Adrenal gland (tissue), 12 donors: ENCODE data around the gene CYSTM1. TPM values are rescaled to one million over a fixed set of nuclear protein-coding genes. Genes with fewer than 3 reads are reported as not detected.
"Not testable (repeated sequence)": the region's sequence is repeated elsewhere in the genome, so short reads cannot be mapped to it uniquely, and the experiment has no call there.

ENCODE experiments used
- DNase-seq, 7 donors: peaks; one replicate each; pipeline ENCODE4 v3.0.0-alpha.2; 2019 to 2020
- H3K27ac ChIP-seq, 5 donors: fragments of 200-600 bp; sonication (generic) in 4 of 5; 1 replicate in 3 of 5; 2 replicates in 2 of 5; pipeline versions ENCODE4 v1.5.1 to v1.8.0; 2016 to 2020; ENCODE audit warnings: mild to moderate bottlenecking in 1 of 5
- H3K27me3 ChIP-seq: fragments of 200-600 bp; 2 replicates; pipeline ENCODE4 v1.8.0; 2021
- H3K36me3 ChIP-seq, 2 donors: fragments of 200-600 bp; replicated peaks in 1 of 2; 1 replicate in 1 of 2; 2 replicates in 1 of 2; pipeline versions ENCODE4 v1.5.1 to v1.8.0; 2018 to 2022
- H3K4me1 ChIP-seq, 2 donors: fragments of 200-600 bp; replicated peaks in 1 of 2; 1 replicate in 1 of 2; 2 replicates in 1 of 2; pipeline versions ENCODE4 v1.5.1 to v1.8.0; 2018 to 2021
- H3K4me3 ChIP-seq, 4 donors: fragments of 200-600 bp; sonication (generic) in 3 of 4; one replicate each; pipeline ENCODE4 v1.5.1; 2016 to 2018
- H3K9me3 ChIP-seq, 3 donors: fragments of 200-600 bp; sonication (generic) in 1 of 3; replicated peaks in 1 of 3; 1 replicate in 2 of 3; 2 replicates in 1 of 3; pipeline versions ENCODE4 v1.5.1 to v1.8.0; 2016 to 2021
- CTCF ChIP-seq, 6 experiments: fragments of 450-650 bp in 4 of 6; fragments of 200-600 bp in 2 of 6; sonication (generic) in 1 of 6; IDR thresholded peaks; 1 replicate in 5 of 6; 2 replicates in 1 of 6; pipeline versions ENCODE4 v1.5.1 to v1.8.0; 2016 to 2021; ENCODE audit warnings: antibody characterized with exemption in 6 of 6, mild to moderate bottlenecking in 2 of 6, moderate library complexity in 1 of 6
- POLR2A ChIP-seq, 2 donors: fragments of 450-650 bp; IDR thresholded peaks; one replicate each; pipeline ENCODE4 v1.6.1; 2017; ENCODE audit warnings: antibody characterized with exemption in 2 of 2, mild to moderate bottlenecking in 2 of 2, moderate library complexity in 1 of 2
- WGBS, 4 donors: extraction: QIAGEN DNeasy Blood & Tissue Kit in 2 of 4; methylation state at CpG; one replicate each; pipeline versions ENCODE4 v1.1.5 to v1.1.7; 2013 to 2017; 5-methylcytosine and 5-hydroxymethylcytosine counted together
- intact Hi-C, 2 donors: fragments of 100-400 bp; cut with DNase I; formaldehyde crosslinking; loops; one replicate each; pipeline versions ENCODE4 v1.14.1 to v1.15.0; 2022 to 2023
- polyA plus RNA-seq, 3 donors: library from polyadenylated mRNA; stranded (reverse); fragments of 200-250 nt in 2 of 3; fragments of 350-450 nt in 1 of 3; fragmentation: Illumina TruSeq in 1 of 3; extraction: RNeasy Lipid Tissue Mini Kit (QIAGEN cat#74804) in 1 of 3; gene quantifications; one replicate each; pipeline ENCODE4 v1.2.3, GENCODE V29; 2013 to 2014
- total RNA-seq, 9 donors: library from RNA; depleted of rRNA in 4 of 9; stranded (reverse); fragments of >200 nt in 4 of 9; fragments of 120-200 nt in 1 of 9; fragmentation: NEBNext Ultra II Directional in 1 of 9; extraction: Animal tissue kit (Norgen Biotek cat#: 25700) in 1 of 9; gene quantifications; one replicate each; pipeline versions ENCODE4 v1.1.0 to v1.2.4, GENCODE V29; 2013 to 2023
- donor health status: healthy with polysubstance abuse.
- donor health status: Bipolar disorder and iron deficiency.
- donor health status: DM: yes; HTN: yes; CAD: no.
- donor health status: DM: no; HTN: no; CAD: no.
- donor health status: DM: no; HTN: no; CAD: no.
- donor health status: DM: yes; HTN: yes; CAD: no.

CYSTM1 gene
- total and polyA plus RNA-seq, 12 donors: 42.6 to 605 (median 180) TPM

DNA sequence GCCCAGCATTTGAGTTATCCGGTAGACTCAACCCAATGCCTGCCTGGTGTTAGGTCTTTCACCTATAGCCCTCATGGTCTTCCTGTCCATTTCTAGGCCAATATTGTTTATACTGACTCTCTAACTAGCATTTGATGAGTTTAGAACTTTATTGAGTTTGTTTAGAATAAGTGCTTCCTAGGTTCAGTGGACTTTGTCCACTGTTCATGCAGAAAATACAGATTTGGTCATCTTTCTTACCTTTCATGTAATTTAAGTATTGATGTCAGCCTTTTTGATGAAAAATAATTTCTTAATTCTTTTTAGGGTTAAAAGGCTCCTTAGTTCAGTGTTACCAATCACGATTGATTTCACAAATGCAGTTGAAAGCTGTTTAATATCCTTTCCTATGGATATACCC is 22.0 kb downstream of the CYSTM1 start:
- H3K27me3 ChIP-seq: no peaks in the 10 kb centered on the region
- intact Hi-C loops: no loop called here
- H3K9me3 ChIP-seq: no peaks in the 10 kb centered on the region
- peak overlapping the region in 4 of 5 donors; percentile 31 to 65 (median 56) for H3K27ac ChIP-seq
- WGBS, 4 donors: 88 to 99% (median 95%) methylated on average over 2 of the region's 2 CpGs
- H3K36me3 ChIP-seq: no peaks in the 10 kb centered on the region
- peaks cover 14 to 20% of the 10 kb centered on the region in 2 donors for H3K4me1 ChIP-seq
- DNase-seq: no peak
- TF ChIP-seq POLR2A (IDR thresholded peaks at IDR 0.05): no peak
- TF ChIP-seq CTCF (IDR thresholded peaks at IDR 0.05): no peak
- no peak overlapping the region for H3K4me3 ChIP-seq

- intact Hi-C loops, DNase-seq, H3K9me3 ChIP-seq, H3K4me3 ChIP-seq, H3K27me3 ChIP-seq, H3K36me3 ChIP-seq, H3K27ac ChIP-seq: not testable (repeated sequence)
- 78 to 100% (median 92%) methylated on average over 1 of the region's 1 CpG for WGBS, 4 donors
- H3K4me1 ChIP-seq: peaks cover 20 to 35% of the 10 kb centered on the region in 2 donors
Observed at GRCh38 chr5:140198915-140199314, 23.9 kb downstream of the CYSTM1 start.

- 52 to 66% (median 62%) methylated on average over 4 of the region's 4 CpGs for WGBS, 4 donors
- peaks cover 14 to 36% of the 10 kb centered on the region in 2 donors for H3K4me1 ChIP-seq
- H3K27ac ChIP-seq: peak overlapping the region in 4 of 5 donors; percentile 15 to 56 (median 51)
- H3K36me3 ChIP-seq: no peaks in the 10 kb centered on the region
- TF ChIP-seq CTCF (IDR thresholded peaks at IDR 0.05) (no peak), POLR2A (IDR thresholded peaks at IDR 0.05) (no peak)
- H3K27me3 ChIP-seq: no peaks in the 10 kb centered on the region
- intact Hi-C loops: no loop called here
- no peak for DNase-seq
- no peaks in the 10 kb centered on the region for H3K9me3 ChIP-seq
- no peak overlapping the region for H3K4me3 ChIP-seq
Observed at GRCh38 chr5:140202078-140202477, 27.1 kb downstream of the CYSTM1 start.

GRCh38 chr5:140202610-140203009 is 27.6 kb downstream of the CYSTM1 start:
- Histone ChIP-seq H3K4me1 (peaks cover 14 to 35% of the 10 kb centered on the region in 2 donors), H3K9me3 (no peaks in the 10 kb centered on the region), H3K27me3 (no peaks in the 10 kb centered on the region), H3K36me3 (no peaks in the 10 kb centered on the region), H3K27ac (peak overlapping the region; percentile 8 to 56 (median 48)), H3K4me3 (no peak overlapping the region)
- intact Hi-C loops: no loop called here
- WGBS, 4 donors: 32 to 50% (median 34%) methylated on average over 2 of the region's 2 CpGs
- no peak for TF ChIP-seq POLR2A (IDR thresholded peaks at IDR 0.05)
- no peak for TF ChIP-seq CTCF (IDR thresholded peaks at IDR 0.05)
- DNase-seq: peak in 3 of 7 donors; percentile 42 to 54 (median 42)

GRCh38 chr5:140205216-140205615 is 30.2 kb downstream of the CYSTM1 start:
- Histone ChIP-seq H3K9me3 (no peaks in the 10 kb centered on the region), H3K27me3 (no peaks in the 10 kb centered on the region), H3K27ac (peak overlapping the region in 3 of 5 donors; percentile 6 to 70 (median 7)), H3K4me1 (peaks cover 14 to 35% of the 10 kb centered on the region in 2 donors), H3K36me3 (no peaks in the 10 kb centered on the region), H3K4me3 (no peak overlapping the region)
- intact Hi-C loops: no loop called here
- no peak for TF ChIP-seq POLR2A (IDR thresholded peaks at IDR 0.05)
- TF ChIP-seq CTCF (IDR thresholded peaks at IDR 0.05): no peak
- 46 to 57% (median 50%) methylated on average over 2 of the region's 2 CpGs for WGBS, 4 donors
- peak in 2 of 7 donors; percentile 29 to 36 for DNase-seq
